Measurements from ENCODE around the gene KRTAP10-12. TPM values are rescaled to one million over a fixed set of nuclear protein-coding genes. Genes with fewer than 3 reads are reported as not detected.

Gene KRTAP10-12
- total RNA-seq, 4 donors from 2014 or later: not detected

DNA sequence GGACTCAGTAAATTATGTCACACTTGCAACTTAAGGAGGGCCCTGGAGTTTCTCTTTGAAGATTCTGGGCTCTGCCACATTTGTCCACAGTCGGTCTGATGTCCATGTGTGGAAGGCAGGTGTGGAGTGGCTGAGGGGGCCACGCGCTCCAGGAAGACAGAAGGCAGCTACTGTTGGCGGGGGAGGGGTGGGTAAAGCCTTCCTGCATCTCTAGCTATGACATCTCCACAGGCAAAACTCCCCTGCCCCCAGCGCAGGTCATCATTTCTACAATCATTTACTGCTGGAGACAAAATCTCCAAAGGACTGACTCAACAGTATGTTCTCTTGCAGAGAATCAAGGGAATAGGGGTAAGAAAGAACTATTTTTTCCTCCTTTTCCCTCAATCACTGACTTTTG lies 25.8 kb downstream of the KRTAP10-12 start:
- H3K4me3 ChIP-seq: no peak overlapping the region
- no peaks in the 10 kb centered on the region for H3K9me3 ChIP-seq
- H3K27ac ChIP-seq (replicated peaks in 1 of 4): no peak overlapping the region
- no peaks in the 10 kb centered on the region for H3K36me3 ChIP-seq
- WGBS: 74% methylated on average over 5 of the region's 5 CpGs
- H3K27me3 ChIP-seq: peaks cover 0 to 75% (median 16%) of the 10 kb centered on the region in 4 donors
- H3K4me1 ChIP-seq: peaks cover 0 to 11% (median 8%) of the 10 kb centered on the region in 4 donors
- no peak for TF ChIP-seq POLR2AphosphoS5 (IDR thresholded peaks at IDR 0.05)
- TF ChIP-seq, protein P1, sequence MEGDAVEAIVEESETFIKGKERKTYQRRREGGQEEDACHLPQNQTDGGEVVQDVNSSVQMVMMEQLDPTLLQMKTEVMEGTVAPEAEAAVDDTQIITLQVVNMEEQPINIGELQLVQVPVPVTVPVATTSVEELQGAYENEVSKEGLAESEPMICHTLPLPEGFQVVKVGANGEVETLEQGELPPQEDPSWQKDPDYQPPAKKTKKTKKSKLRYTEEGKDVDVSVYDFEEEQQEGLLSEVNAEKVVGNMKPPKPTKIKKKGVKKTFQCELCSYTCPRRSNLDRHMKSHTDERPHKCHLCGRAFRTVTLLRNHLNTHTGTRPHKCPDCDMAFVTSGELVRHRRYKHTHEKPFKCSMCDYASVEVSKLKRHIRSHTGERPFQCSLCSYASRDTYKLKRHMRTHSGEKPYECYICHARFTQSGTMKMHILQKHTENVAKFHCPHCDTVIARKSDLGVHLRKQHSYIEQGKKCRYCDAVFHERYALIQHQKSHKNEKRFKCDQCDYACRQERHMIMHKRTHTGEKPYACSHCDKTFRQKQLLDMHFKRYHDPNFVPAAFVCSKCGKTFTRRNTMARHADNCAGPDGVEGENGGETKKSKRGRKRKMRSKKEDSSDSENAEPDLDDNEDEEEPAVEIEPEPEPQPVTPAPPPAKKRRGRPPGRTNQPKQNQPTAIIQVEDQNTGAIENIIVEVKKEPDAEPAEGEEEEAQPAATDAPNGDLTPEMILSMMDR (IDR thresholded peaks at IDR 0.05): no peak
- no peak for TF ChIP-seq POLR2A (IDR thresholded peaks at IDR 0.05; ENCODE audit: low read depth)
- no peak for TF ChIP-seq EP300 (IDR thresholded peaks at IDR 0.05)
- intact Hi-C loops (cut with DNase I): no loop called here
- DNase-seq (ENCODE audit: extremely low spot score): no peak

DNA sequence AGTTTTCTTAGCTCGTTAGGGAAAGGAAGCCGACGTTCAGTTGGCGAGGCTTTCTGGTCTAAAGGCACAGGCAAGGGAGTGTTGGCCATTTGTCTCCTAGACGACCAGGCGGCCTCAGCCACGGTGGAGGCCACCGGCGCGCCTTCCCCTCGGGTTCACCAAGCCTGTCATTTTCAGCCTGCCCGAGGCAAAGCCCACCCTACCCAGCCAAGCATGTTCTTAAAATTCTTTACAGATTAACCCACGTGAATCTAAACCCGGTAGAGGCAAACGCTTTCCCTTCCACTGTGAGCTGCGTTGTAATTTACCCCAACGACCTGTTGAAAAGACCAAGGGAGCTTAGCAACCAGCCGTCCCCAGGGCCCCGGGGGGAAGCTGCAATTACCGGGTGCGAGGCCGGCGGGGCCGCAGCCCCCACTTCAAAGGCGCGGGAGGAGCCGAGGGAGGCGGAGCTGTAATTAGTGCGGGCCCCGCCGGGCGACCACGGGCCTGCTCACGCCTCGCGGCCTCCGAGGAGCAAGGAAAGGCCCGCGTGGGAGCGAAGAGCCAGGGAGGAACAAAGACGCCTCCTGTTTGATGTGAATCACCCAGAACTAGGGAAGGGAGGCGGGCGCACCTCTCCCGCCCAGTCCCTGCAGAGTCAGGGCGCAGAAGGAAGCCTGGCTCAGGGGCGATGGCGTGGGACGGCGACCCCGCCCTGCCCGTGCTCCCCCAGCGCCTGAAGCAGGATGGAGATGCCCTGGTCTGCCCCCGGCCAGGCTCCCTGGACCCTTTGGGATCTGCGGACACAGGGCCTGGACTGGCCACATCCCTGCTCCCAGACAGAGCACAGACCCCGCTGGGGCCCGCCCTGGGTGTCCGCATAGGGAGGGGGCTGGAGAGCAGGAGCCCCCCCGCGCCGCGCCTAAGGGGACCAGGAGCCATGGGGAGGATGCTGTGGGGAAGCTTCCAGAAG lies 26.5 kb downstream of the KRTAP10-12 start:
- Histone ChIP-seq H3K27ac (replicated peaks in 1 of 4) (no peak overlapping the region), H3K36me3 (no peaks in the 10 kb centered on the region), H3K4me1 (peaks cover 0 to 11% (median 8%) of the 10 kb centered on the region in 4 donors), H3K9me3 (no peaks in the 10 kb centered on the region), H3K4me3 (no peak overlapping the region), H3K27me3 (peaks cover 0 to 80% (median 16%) of the 10 kb centered on the region in 4 donors)
- TF ChIP-seq, protein P1 (IDR thresholded peaks at IDR 0.05): no peak
- TF ChIP-seq POLR2A (IDR thresholded peaks at IDR 0.05; ENCODE audit: low read depth): no peak
- no peak for TF ChIP-seq EP300 (IDR thresholded peaks at IDR 0.05)
- no peak for TF ChIP-seq POLR2AphosphoS5 (IDR thresholded peaks at IDR 0.05)
- 18% methylated on average over 50 of the region's 61 CpGs for WGBS
- intact Hi-C loops (cut with DNase I): no loop called here
- no peak for DNase-seq (ENCODE audit: extremely low spot score)

DNA sequence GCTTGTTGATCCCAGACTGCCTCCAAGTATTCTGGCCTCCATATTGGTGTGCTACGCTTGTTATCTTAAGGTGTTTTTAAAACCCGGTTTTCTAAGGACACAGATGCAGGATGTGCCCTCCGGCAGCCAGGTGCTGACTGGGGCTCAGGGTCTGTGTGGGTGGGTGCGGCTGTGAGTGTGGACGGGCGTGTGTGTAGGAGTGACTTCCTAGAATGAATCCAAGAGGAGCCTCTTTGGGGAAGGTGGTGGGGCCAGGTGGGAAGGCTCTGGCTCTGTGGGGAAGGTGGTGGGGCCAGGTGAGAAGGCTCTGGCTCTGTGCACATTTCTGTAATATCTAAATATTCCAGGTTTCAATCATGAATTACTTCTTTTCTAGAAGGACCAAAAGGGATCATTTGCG lies 27.2 kb downstream of the KRTAP10-12 start:
- Histone ChIP-seq H3K36me3 (no peaks in the 10 kb centered on the region), H3K4me1 (peaks cover 0 to 11% (median 8%) of the 10 kb centered on the region in 4 donors), H3K4me3 (no peak overlapping the region), H3K27me3 (peaks cover 0 to 81% (median 16%) of the 10 kb centered on the region in 4 donors), H3K27ac (replicated peaks in 1 of 4) (no peak overlapping the region), H3K9me3 (no peaks in the 10 kb centered on the region)
- intact Hi-C loops (cut with DNase I): no loop called here
- TF ChIP-seq POLR2AphosphoS5 (IDR thresholded peaks at IDR 0.05) (no peak), POLR2A (IDR thresholded peaks at IDR 0.05; ENCODE audit: low read depth) (no peak), EP300 (IDR thresholded peaks at IDR 0.05) (no peak)
- TF ChIP-seq, protein P1 (IDR thresholded peaks at IDR 0.05): no peak
- DNase-seq (ENCODE audit: extremely low spot score): no peak
- 91% methylated on average over 7 of the region's 7 CpGs for WGBS

DNA sequence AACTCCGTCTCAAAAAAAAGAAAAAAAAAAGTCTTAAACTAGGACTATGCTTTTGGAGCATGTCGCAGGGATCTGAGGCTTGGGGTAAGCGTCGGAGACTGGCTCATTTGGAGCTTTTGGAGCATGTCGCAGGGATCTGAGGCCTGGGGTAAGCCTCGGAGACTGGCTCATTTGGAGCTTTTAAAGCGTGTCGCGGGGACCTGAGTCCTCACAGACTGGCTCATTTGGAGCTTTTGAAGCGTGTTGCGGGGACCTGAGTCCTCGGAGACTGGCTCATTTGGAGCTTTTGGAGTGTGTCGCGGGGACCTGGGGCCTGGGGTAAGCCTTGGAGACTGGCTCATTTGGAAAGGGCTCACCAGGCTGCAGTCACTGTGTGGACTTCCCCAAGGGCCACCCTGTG lies 28.0 kb downstream of the KRTAP10-12 start:
- no peak for DNase-seq (ENCODE audit: extremely low spot score)
- intact Hi-C loops (cut with DNase I): no loop called here
- Histone ChIP-seq H3K4me1 (peaks cover 0 to 11% (median 8%) of the 10 kb centered on the region in 4 donors), H3K27ac (replicated peaks in 1 of 4) (no peak overlapping the region), H3K4me3 (no peak overlapping the region), H3K9me3 (no peaks in the 10 kb centered on the region), H3K36me3 (no peaks in the 10 kb centered on the region), H3K27me3 (peaks cover 0 to 86% (median 16%) of the 10 kb centered on the region in 4 donors)
- 86% methylated on average over 11 of the region's 14 CpGs for WGBS
- no peak for TF ChIP-seq EP300 (IDR thresholded peaks at IDR 0.05)
- no peak for TF ChIP-seq POLR2AphosphoS5 (IDR thresholded peaks at IDR 0.05)
- TF ChIP-seq, protein P1 (IDR thresholded peaks at IDR 0.05): no peak
- no peak for TF ChIP-seq POLR2A (IDR thresholded peaks at IDR 0.05; ENCODE audit: low read depth)
